ENCODE measurements around the gene FOXC1. TPM values are rescaled to one million over a fixed set of nuclear protein-coding genes. Genes with fewer than 3 reads are reported as not detected.

Gene FOXC1
- total RNA-seq, 4 donors from 2014 or later: 3.1 to 16.9 (median 7.2) TPM

- no peak for ATAC-seq
- Histone ChIP-seq H3K4me1 (no peaks in the 10 kb centered on the region), H3K27me3 (peaks cover 25% of the 10 kb centered on the region), H3K27ac (no peak overlapping the region), H3K9me3 (no peaks in the 10 kb centered on the region), H3K36me3 (no peaks in the 10 kb centered on the region), H3K4me3 (no peak overlapping the region)
- WGBS, 2 donors (ENCODE audit: low coverage in 1 of 2): 90 to 95% methylated on average over 2 to 6 of the region's 9 CpGs
- TF ChIP-seq EP300 (IDR thresholded peaks at IDR 0.05) (no peak), POLR2A (IDR thresholded peaks at IDR 0.05) (no peak), POLR2AphosphoS5 (IDR thresholded peaks at IDR 0.05) (no peak), CTCF (IDR thresholded peaks at IDR 0.05) (no peak)
These were observed 19.1 kb upstream of the FOXC1 start for GRCh38 chr6:1590580-1590979.

GRCh38 chr6:1591243-1591642, 18.5 kb upstream of the FOXC1 start:
- Histone ChIP-seq H3K27me3 (peaks cover 32% of the 10 kb centered on the region), H3K36me3 (no peaks in the 10 kb centered on the region), H3K4me3 (no peak overlapping the region), H3K27ac (no peak overlapping the region), H3K4me1 (peaks cover 0 to 5% (median 4%) of the 10 kb centered on the region in 3 donors), H3K9me3 (no peaks in the 10 kb centered on the region)
- TF ChIP-seq CTCF (IDR thresholded peaks at IDR 0.05) (no peak), POLR2A (IDR thresholded peaks at IDR 0.05) (no peak), EP300 (IDR thresholded peaks at IDR 0.05) (no peak), POLR2AphosphoS5 (IDR thresholded peaks at IDR 0.05) (no peak)
- WGBS, 2 donors (ENCODE audit: low coverage in 1 of 2): 84 to 98% methylated on average over 5 of the region's 5 CpGs
- ATAC-seq: no peak

GRCh38 chr6:1591926-1592325, 17.8 kb upstream of the FOXC1 start:
- no peak overlapping the region for H3K27ac ChIP-seq
- H3K9me3 ChIP-seq: no peaks in the 10 kb centered on the region
- peaks cover 32% of the 10 kb centered on the region for H3K27me3 ChIP-seq
- H3K4me1 ChIP-seq: peaks cover 0 to 8% (median 4%) of the 10 kb centered on the region in 3 donors
- TF ChIP-seq POLR2AphosphoS5 (IDR thresholded peaks at IDR 0.05) (no peak), POLR2A (IDR thresholded peaks at IDR 0.05) (no peak), CTCF (IDR thresholded peaks at IDR 0.05) (no peak), EP300 (IDR thresholded peaks at IDR 0.05) (no peak)
- 87 to 92% methylated on average over 2 to 3 of the region's 6 CpGs for WGBS, 2 donors (ENCODE audit: low coverage in 1 of 2)
- no peak overlapping the region for H3K4me3 ChIP-seq
- no peak for ATAC-seq
- H3K36me3 ChIP-seq: no peaks in the 10 kb centered on the region

GRCh38 chr6:1592852-1593251, 16.9 kb upstream of the FOXC1 start:
- no peak for TF ChIP-seq POLR2A (IDR thresholded peaks at IDR 0.05)
- TF ChIP-seq POLR2AphosphoS5 (IDR thresholded peaks at IDR 0.05): no peak
- TF ChIP-seq CTCF (IDR thresholded peaks at IDR 0.05): no peak
- no peak for TF ChIP-seq EP300 (IDR thresholded peaks at IDR 0.05)
- no peak for ATAC-seq
- Histone ChIP-seq H3K27me3 (peaks cover 32% of the 10 kb centered on the region), H3K27ac (no peak overlapping the region), H3K4me3 (no peak overlapping the region), H3K36me3 (no peaks in the 10 kb centered on the region), H3K9me3 (no peaks in the 10 kb centered on the region), H3K4me1 (peaks cover 0 to 8% (median 4%) of the 10 kb centered on the region in 3 donors)
- 83 to 84% methylated on average over 5 to 8 of the region's 8 CpGs for WGBS, 2 donors (ENCODE audit: low coverage in 1 of 2)

- WGBS, 2 donors (ENCODE audit: low coverage in 1 of 2): 66 to 76% methylated on average over 3 to 12 of the region's 20 CpGs
- H3K4me3 ChIP-seq: no peak overlapping the region
- no peak for ATAC-seq
These were observed 16.3 kb upstream of the FOXC1 start for GRCh38 chr6:1593286-1593957.

More at GRCh38 chr6:1593286-1593957, 16.3 kb upstream of the FOXC1 start:
- Histone ChIP-seq H3K9me3 (no peaks in the 10 kb centered on the region), H3K27ac (no peak overlapping the region), H3K4me1 (peaks cover 0 to 8% (median 4%) of the 10 kb centered on the region in 3 donors), H3K36me3 (no peaks in the 10 kb centered on the region), H3K27me3 (peaks cover 32% of the 10 kb centered on the region)
- TF ChIP-seq POLR2A (IDR thresholded peaks at IDR 0.05): no peak
- no peak for TF ChIP-seq EP300 (IDR thresholded peaks at IDR 0.05)
- no peak for TF ChIP-seq POLR2AphosphoS5 (IDR thresholded peaks at IDR 0.05)
- no peak for TF ChIP-seq CTCF (IDR thresholded peaks at IDR 0.05)
